Astrocyte (in vitro differentiated cells and primary cell): ENCODE results near the gene PI4KA.

Source experiments
- CTCF ChIP-seq: IDR thresholded peaks from 2 replicates; pipeline ENCODE4 v1.5.1; 2011; ENCODE audit warnings: low read depth, mild to moderate bottlenecking, inconsistent platforms, low read length, moderate library complexity; ENCODE audit not compliant: insufficient read depth
- EZH2 ChIP-seq: IDR thresholded peaks from 2 replicates; pipeline ENCODE4 v1.6.1; 2012; ENCODE audit warnings: mild to moderate bottlenecking, low read length, inconsistent platforms; ENCODE audit not compliant: insufficient read depth

DNA sequence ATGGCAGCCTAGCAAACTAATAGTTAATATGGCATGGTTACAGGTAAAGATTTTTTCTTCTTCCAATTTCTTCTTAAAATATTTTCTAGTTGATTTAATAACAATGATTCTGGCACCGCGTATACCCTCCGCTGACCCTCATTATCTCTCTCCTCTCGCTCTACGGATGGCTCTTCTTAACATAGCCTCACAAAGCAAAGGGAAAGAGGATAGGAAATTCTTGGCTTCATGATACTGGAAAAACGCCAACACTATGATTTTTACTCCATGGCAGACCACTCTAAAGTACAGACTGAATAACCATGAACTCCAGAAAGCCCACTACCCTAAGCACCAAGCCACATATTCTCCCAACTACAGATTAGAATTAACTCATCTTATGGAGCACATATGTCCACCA, 6.1 kb downstream of the PI4KA start:
- TF ChIP-seq CTCF (no peak), EZH2 (no peak)
